GM21447 (cell line): ENCODE results near the gene CHST12.

Source experiments
- ATAC-seq: cut with Tn5 transposase; IDR thresholded peaks from one replicate; pipeline ENCODE4 v1.9.1; 2021; ENCODE audit not compliant: unreplicated experiment

The CHST12 gene

DNA sequence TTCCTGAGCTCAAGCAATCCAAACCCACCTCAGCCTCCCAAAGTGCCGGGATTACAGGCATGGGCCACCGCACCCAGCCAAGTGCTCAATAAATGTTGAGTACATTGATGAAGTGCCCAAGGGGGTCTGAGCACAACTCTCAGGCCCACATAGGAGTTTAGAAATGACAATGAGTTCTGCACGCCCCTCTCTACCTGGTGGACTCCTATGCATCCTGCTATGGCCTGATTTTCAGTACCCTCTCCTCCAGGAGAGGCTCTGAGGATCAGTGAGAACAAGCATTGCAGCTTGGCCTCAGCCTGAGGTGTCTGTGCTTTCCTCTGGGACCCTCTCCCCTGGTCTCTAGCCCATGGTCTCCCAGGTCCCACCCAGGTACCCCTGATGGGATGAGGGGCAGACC, 93.7 kb downstream of the CHST12 start:
- ATAC-seq: no peak

DNA sequence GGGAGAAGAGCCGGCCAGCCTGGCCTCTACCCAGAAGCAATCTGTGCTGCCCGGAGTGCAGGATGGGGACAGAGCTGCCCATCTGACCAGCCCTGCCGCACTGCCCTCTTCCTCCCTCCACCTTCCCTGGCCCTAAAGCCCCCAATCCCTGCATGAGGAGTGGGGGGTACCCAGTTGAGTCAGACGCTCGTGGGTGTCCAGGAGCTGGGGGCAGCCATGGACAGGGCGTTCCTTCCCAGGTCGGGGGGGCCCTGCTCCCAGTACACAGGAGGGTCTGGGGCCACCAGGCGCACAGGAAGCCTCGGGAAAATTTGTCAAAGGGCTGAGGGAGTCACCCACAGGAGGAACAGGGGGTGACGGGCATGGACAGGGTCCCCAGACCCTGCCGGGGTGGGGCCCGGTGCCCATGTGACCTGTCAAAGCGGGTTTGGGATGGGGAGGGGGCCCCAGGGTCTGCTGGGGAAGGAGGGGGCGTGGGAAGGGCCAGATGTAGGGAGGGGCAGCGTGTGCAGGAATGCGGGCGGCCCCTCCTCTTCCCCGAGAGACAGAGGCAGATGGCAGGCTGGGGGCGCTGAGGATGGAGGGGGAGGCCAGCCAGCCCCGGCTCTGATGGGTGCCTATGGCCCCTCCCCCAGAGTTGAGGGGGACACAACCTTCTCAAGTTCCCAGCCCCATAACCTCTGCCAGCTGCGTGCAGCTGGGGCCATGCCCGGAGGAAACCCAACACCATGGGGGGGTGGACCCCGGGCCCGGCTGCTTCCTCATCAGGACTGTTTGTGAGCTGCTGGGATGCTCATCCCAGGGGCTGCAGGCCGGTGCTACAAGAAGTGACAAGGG, 94.3 kb downstream of the CHST12 start:
- no peak for ATAC-seq
